Esophagus mucosa (tissue), 1 donor: ENCODE measurements around the gene ARV1. TPM values are rescaled to one million over a fixed set of nuclear protein-coding genes. Genes with fewer than 3 reads are reported as not detected.
A peak's percentile ranks its signal among the peaks of the same experiment; 100 is the strongest.
"Not testable (repeated sequence)": the region's sequence is repeated elsewhere in the genome, so short reads cannot be mapped to it uniquely, and the experiment has no call there.

Source experiments
- ATAC-seq: fragments of 200-7000 bp; cut with Tn5 transposase; one replicate; pipeline ENCODE4 v1.9.1; 2020
- total RNA-seq: library from RNA; stranded (reverse); gene quantifications from one replicate; pipeline ENCODE4 v1.2.4, GENCODE V29; 2023
- donor health status: DM: yes; HTN: yes; CAD: no.

Gene ARV1
- total RNA-seq, 1 donor from 2014 or later: 17.3 TPM

- no peak for ATAC-seq
These were observed 1.8 kb upstream of the ARV1 start for GRCh38 chr1:230976825-230977747.

- ATAC-seq: no peak
These were observed 968 bp upstream of the ARV1 start for GRCh38 chr1:230977761-230978490.

GRCh38 chr1:230979389-230979716 lies 459 bp downstream of the ARV1 start:
- no peak for ATAC-seq

- no peak for ATAC-seq
These were observed 1.1 kb downstream of the ARV1 start for GRCh38 chr1:230979952-230980351.

- no peak for ATAC-seq
These were observed 3.8 kb downstream of the ARV1 start for GRCh38 chr1:230982696-230983095.

GRCh38 chr1:230983811-230984210 lies 4.9 kb downstream of the ARV1 start:
- no peak for ATAC-seq

- not testable (repeated sequence) for ATAC-seq
These were observed 6.0 kb downstream of the ARV1 start for GRCh38 chr1:230984622-230985515.

- no peak for ATAC-seq
These were observed 6.8 kb downstream of the ARV1 start for GRCh38 chr1:230985711-230986110.

- ATAC-seq: peak; percentile 62
These were observed 8.1 kb downstream of the ARV1 start for GRCh38 chr1:230986976-230987375.

- ATAC-seq: no peak
These were observed 8.6 kb downstream of the ARV1 start for GRCh38 chr1:230987448-230987847.

GRCh38 chr1:230992100-230992774 lies 13.3 kb downstream of the ARV1 start:
- ATAC-seq: peak; percentile 75

- no peak for ATAC-seq
These were observed 16.0 kb downstream of the ARV1 start for GRCh38 chr1:230994860-230995259.

GRCh38 chr1:231000201-231000600 lies 21.3 kb downstream of the ARV1 start:
- ATAC-seq: no peak

GRCh38 chr1:231000639-231001038 lies 21.7 kb downstream of the ARV1 start:
- ATAC-seq: no peak

GRCh38 chr1:231001892-231002291 lies 23.0 kb downstream of the ARV1 start:
- no peak for ATAC-seq

- ATAC-seq: not testable (repeated sequence)
These were observed 28.6 kb downstream of the ARV1 start for GRCh38 chr1:231007535-231007934.

- no peak for ATAC-seq
These were observed 32.5 kb downstream of the ARV1 start for GRCh38 chr1:231011360-231011759.

GRCh38 chr1:231011963-231012362 lies 33.1 kb downstream of the ARV1 start:
- ATAC-seq: no peak

GRCh38 chr1:231013391-231014015 lies 34.6 kb downstream of the ARV1 start:
- peak; percentile 81 for ATAC-seq

- ATAC-seq: peak; percentile 56
These were observed 37.3 kb downstream of the ARV1 start for GRCh38 chr1:231016234-231016633.

GRCh38 chr1:231016966-231017365 lies 38.1 kb downstream of the ARV1 start:
- ATAC-seq: peak; percentile 74

GRCh38 chr1:231019711-231020110 lies 40.8 kb downstream of the ARV1 start:
- ATAC-seq: no peak
